Dendritic cell treated with granulocyte-macrophage colony-stimulating factor and Interleukin-4, amounts not matched to agents 40 ng/mL and 50 ng/mL, for 4 days (primary cell): Measurements from ENCODE around the gene DERA.
"Not testable (repeated sequence)": the region's sequence is repeated elsewhere in the genome, so short reads cannot be mapped to it uniquely, and the experiment has no call there.

Source experiments
- H3K27ac Mint-ChIP-seq: one replicate; pipeline ENCODE4 v1.8.0; 2022; ENCODE audit warnings: mild to moderate bottlenecking, mixed read lengths
- H3K27me3 Mint-ChIP-seq: one replicate; pipeline ENCODE4 v1.8.0; 2022; ENCODE audit warnings: mild to moderate bottlenecking, mixed read lengths
- H3K36me3 Mint-ChIP-seq: one replicate; pipeline ENCODE4 v1.8.0; 2022; ENCODE audit warnings: low read depth, mixed read lengths
- H3K4me1 Mint-ChIP-seq: one replicate; pipeline ENCODE4 v1.8.0; 2022; ENCODE audit warnings: low read depth, mixed read lengths
- H3K4me3 Mint-ChIP-seq: one replicate; pipeline ENCODE4 v1.8.0; 2022; ENCODE audit warnings: mild to moderate bottlenecking, moderate library complexity, mixed read lengths
- H3K9me3 Mint-ChIP-seq: one replicate; pipeline ENCODE4 v1.8.0; 2022; ENCODE audit warnings: mixed read lengths
- intact Hi-C: fragments of 100-400 bp; cut with micrococcal nuclease; formaldehyde crosslinking; loops from one replicate; pipeline ENCODE4 v1.15.0; 2022

DERA gene

DNA sequence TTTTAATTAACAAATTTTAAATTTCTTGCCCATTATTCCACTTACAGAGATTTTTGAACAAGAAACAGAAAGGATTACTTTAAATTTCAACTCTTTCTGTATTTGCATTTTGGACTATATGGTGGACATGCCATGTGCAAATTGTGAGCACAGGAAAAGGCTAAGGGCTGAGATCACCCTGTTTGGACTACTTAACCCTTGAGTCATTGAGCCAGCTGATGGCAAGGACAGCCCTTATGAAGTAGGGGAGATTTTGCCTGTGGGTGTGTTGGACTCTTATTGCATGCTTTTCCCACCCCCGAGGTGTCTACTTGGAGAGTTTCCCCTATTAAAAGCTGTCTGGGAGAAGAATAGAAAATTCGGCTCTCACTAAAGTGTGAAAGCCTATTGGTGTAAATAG lies 17.2 kb downstream of the DERA start:
- H3K27ac Mint-ChIP-seq, result no peak overlapping the region
- H3K9me3 Mint-ChIP-seq, result no peaks in the 10 kb centered on the region
- peaks cover 12% of the 10 kb centered on the region for H3K36me3 Mint-ChIP-seq

DNA sequence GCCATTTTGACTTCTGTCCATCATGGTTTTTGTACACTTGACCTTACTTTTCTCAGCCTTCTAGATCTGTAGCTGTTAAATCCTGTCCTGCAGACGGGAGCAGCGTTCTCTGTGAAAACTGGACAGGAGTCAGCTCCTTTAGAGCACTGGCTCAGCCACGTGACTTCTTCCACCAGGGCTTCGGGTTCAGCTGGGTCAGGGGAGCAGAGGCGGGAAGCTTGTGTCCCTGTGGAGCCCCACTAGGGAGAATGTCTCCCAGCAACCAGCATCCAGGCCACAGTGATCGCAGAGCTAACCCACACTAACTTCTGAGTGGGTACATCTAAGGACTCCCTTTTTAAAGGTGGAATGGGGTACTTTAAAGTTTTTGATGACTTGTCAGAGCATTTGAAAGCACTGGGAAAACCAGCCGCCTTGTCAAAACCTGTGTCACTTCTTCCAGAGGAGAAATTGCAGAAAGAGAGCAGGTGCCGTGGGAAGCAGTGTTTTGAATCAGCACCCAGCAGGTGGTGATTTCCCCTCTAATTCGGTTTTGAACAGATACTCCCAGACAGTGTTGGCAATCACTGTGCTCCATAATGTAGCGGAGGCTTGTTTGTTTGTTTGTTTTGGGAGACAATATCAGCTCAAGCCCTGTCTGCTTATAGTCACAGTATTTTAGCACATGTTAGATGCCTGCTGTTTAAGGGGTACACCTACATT lies 17.9 kb downstream of the DERA start:
- H3K4me3 Mint-ChIP-seq, result no peak overlapping the region
- no peak overlapping the region for H3K27ac Mint-ChIP-seq
- H3K9me3 Mint-ChIP-seq, result no peaks in the 10 kb centered on the region
- intact Hi-C loops, result no loop called here
- peaks cover 16% of the 10 kb centered on the region for H3K4me1 Mint-ChIP-seq
- no peaks in the 10 kb centered on the region for H3K27me3 Mint-ChIP-seq
- peaks cover 12% of the 10 kb centered on the region for H3K36me3 Mint-ChIP-seq

More for the DNA sequence above, 17.2 kb downstream of the DERA start:
- H3K27me3 Mint-ChIP-seq, result no peaks in the 10 kb centered on the region
- intact Hi-C loops, result no loop called here
- peaks cover 12% of the 10 kb centered on the region for H3K4me1 Mint-ChIP-seq
- H3K4me3 Mint-ChIP-seq, result no peak overlapping the region

DNA sequence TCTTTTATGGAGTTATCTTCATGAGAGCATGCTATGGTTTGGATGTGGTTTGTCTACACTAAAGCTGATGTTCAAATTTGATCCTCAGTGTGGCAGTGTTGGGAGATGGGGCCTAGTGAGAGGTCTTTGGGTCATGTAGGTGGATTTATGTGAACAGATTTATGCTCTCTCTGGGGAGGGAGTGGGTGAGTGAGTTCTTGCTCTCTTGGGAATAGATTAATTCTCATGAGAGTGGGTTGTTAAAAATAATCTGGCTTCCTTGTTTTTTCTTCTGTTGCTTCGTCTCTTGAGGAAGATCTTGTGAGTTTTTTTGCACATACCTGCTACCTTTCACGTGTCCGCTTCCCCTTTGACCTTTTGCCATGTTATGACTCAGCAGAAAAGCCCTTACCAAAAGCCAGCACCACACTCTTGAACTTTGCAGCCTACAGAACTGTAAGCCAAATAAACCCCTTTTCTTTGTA lies 20.5 kb downstream of the DERA start:
- no peaks in the 10 kb centered on the region for H3K27me3 Mint-ChIP-seq
- no peak overlapping the region for H3K27ac Mint-ChIP-seq
- no peaks in the 10 kb centered on the region for H3K9me3 Mint-ChIP-seq
- peaks cover 12% of the 10 kb centered on the region for H3K36me3 Mint-ChIP-seq
- no peak overlapping the region for H3K4me3 Mint-ChIP-seq
- peaks cover 16% of the 10 kb centered on the region for H3K4me1 Mint-ChIP-seq
- intact Hi-C loops, result no loop called here

DNA sequence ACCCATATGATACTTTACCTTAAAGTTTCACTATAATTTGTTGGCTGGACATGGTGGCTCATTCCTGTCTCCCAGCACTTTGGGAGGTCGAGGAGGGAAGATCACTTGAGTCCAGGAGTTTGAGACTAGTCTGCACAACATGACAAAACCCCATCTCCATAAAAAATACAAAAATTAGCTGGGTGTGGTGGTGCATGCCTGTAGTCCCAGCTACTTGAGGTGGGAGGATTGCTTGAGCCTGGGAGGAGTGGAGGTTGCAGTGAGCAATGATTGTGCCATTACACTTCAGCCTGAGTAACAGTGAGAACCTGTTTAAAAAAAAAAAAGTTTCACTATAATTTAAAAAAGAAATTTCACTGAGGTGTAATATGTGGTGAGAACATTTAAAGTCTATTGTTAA lies 21.2 kb downstream of the DERA start:
- Mint-ChIP-seq H3K36me3 (peaks cover 12% of the 10 kb centered on the region), H3K9me3 (no peaks in the 10 kb centered on the region), H3K4me1 (peaks cover 18% of the 10 kb centered on the region), H3K4me3 (no peak overlapping the region), H3K27ac (peak overlapping the region; percentile 30), H3K27me3 (no peaks in the 10 kb centered on the region)
- intact Hi-C loops, result no loop called here

DNA sequence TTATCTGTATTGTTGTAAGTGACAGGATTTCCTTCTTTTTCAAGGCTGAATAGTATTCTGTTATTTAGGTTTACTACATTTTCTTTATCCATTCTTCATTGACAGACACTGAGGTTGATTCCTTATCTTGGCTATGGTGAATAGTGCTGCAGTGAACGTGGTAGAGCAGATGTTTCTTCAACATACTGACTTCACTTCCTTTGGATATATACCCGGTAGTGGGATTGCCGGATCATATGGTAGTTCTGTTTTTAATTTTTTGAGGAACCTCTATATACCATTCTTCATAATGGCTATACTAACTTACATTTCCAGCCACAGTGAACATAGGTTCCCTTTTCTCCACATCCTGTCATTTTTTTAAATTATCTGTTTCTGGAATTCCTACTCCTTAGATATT lies 21.8 kb downstream of the DERA start:
- Mint-ChIP-seq H3K4me1 (peaks cover 22% of the 10 kb centered on the region), H3K27me3 (no peaks in the 10 kb centered on the region), H3K4me3 (no peak overlapping the region), H3K9me3 (no peaks in the 10 kb centered on the region), H3K36me3 (peaks cover 12% of the 10 kb centered on the region), H3K27ac (peak overlapping the region; percentile 30)
- intact Hi-C loops, result no loop called here

DNA sequence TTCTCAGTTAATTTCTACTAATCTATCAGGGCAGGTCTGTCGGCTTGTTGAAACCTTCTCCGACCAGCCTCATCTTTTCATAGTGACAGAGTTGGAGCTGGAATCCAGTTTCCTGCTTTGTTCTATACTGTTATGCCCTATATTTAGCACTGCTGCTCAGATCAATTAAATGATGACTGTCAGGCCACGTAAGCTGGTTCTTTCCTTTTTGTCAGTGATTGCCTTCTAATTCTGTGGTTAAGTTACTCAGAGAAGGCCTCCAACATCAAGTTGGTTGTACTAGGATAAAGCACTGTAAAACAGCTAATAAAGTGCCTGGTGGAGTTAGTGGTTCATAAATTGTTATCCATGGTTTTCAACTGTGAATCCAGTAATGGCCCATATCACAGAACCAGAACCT lies 22.6 kb downstream of the DERA start:
- no peak overlapping the region for H3K4me3 Mint-ChIP-seq
- H3K36me3 Mint-ChIP-seq, result peaks cover 11% of the 10 kb centered on the region
- peaks cover 22% of the 10 kb centered on the region for H3K4me1 Mint-ChIP-seq
- intact Hi-C loops, result no loop called here
- H3K27me3 Mint-ChIP-seq, result no peaks in the 10 kb centered on the region
- peaks cover 3% of the 10 kb centered on the region for H3K9me3 Mint-ChIP-seq
- H3K27ac Mint-ChIP-seq, result peak overlapping the region; percentile 30

DNA sequence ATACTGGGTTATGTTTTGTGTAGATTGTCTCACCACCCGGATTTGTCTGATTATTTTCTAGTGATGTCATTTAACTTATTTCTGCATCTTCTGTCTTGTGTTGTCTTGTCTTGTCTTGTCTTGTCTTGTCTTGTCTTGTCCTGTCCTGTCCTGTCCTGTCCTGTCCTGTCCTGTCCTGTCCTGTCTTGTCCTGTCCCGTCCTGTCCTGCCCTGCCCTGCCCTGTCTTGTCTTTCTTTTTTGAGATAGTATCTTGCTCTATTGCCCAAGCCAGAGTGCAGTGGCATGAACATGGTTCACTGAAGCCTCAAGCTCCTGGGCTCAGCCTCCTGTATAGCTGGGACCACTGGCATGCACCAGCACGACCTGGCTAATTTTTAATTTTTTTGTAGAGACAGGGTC lies 25.6 kb downstream of the DERA start:
- Mint-ChIP-seq H3K36me3 (peaks cover 13% of the 10 kb centered on the region), H3K4me3 (no peak overlapping the region), H3K27me3 (no peaks in the 10 kb centered on the region), H3K27ac (no peak overlapping the region), H3K4me1 (peaks cover 17% of the 10 kb centered on the region), H3K9me3 (peaks cover 10% of the 10 kb centered on the region)
- intact Hi-C loops, result no loop called here

DNA sequence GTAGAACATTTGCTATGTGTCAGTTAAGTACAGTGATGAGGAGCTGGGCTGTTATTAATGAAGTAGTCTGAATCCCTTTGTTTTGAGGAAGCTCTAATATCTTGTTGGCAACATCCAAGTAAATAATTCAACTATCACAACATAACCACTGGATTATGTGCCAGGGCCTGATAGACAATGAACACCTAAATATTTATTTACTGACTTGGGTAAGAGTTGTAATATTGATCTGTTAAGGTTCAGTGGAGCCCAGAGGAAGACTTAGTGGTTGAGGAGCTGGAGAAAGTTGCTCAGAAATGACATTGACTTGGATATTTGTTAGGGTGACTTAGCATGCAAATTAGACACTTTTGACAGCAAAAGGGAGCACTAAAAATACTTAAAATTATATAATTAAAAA lies 26.8 kb downstream of the DERA start:
- intact Hi-C loops, result no loop called here
- Mint-ChIP-seq H3K36me3 (peaks cover 17% of the 10 kb centered on the region), H3K27me3 (no peaks in the 10 kb centered on the region), H3K4me3 (no peak overlapping the region), H3K27ac (no peak overlapping the region), H3K9me3 (peaks cover 19% of the 10 kb centered on the region), H3K4me1 (peaks cover 12% of the 10 kb centered on the region)

DNA sequence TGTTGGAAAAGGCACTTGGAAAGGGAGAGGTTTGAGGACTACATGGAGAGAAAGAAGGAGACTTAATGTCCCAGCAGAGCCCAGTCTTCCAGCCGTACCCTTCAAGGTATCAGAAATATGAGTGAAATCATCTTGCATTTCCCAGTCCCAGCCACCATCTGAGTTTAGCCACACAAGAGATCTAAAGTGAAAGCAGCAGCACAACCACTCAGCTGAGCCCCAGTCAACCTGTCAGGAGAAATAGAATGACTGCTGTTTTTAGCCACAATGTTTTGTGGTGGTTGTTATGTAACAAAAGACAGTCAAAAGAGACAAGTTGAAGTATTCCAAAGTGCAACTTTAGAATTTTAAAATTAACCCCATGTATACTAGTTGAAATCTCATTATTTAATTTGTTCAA lies 28.0 kb downstream of the DERA start:
- no peak overlapping the region for H3K4me3 Mint-ChIP-seq
- peaks cover 18% of the 10 kb centered on the region for H3K36me3 Mint-ChIP-seq
- H3K27me3 Mint-ChIP-seq, result no peaks in the 10 kb centered on the region
- intact Hi-C loops, result no loop called here
- H3K9me3 Mint-ChIP-seq, result peaks cover 19% of the 10 kb centered on the region
- no peak overlapping the region for H3K27ac Mint-ChIP-seq
- peaks cover 6% of the 10 kb centered on the region for H3K4me1 Mint-ChIP-seq

DNA sequence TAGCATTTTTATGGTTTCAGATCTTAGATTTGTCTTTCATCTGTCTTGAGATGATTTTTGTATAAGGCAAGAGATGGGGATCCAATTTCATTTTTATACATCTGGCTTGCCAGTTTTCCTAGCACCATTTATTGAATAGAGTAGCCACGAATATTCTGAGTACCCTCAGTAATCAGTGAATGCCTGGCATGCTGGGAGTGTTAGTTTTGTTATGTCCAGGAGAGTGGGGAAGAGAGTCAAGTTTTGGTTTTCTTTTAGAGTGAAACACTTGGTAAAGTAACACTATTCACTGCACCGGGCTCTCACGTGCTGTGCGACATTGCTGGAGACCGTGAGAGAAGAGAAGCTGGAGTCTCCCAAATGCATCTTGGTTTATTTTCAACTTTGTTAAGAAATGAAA lies 31.3 kb downstream of the DERA start:
- Mint-ChIP-seq H3K4me1 (peaks cover 3% of the 10 kb centered on the region), H3K4me3 (no peak overlapping the region), H3K9me3 (peaks cover 33% of the 10 kb centered on the region), H3K36me3 (peaks cover 18% of the 10 kb centered on the region), H3K27me3 (no peaks in the 10 kb centered on the region), H3K27ac (no peak overlapping the region)
- intact Hi-C loops, result no loop called here

DNA sequence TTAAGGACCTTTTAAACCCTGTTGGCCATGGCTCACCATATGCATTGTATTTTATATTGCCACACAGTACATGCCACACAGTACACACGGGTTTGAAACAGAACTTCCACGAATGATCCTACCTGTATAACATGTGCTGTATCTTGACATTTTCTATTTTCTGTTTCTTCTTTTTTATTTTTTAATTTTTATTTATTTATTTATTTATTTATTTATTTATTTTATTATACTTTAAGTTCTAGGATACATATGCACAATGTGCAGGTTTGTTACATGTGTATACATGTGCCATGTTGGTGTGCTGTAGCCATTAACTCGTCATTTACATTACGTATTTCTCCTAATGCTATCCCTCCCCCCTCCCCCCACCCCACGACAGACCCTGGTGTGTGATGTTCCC lies 32.4 kb downstream of the DERA start:
- H3K27ac Mint-ChIP-seq, intact Hi-C loops, H3K4me1 Mint-ChIP-seq, H3K4me3 Mint-ChIP-seq, H3K27me3 Mint-ChIP-seq: not testable (repeated sequence)
- Mint-ChIP-seq H3K36me3 (peaks cover 24% of the 10 kb centered on the region), H3K9me3 (peaks cover 43% of the 10 kb centered on the region)

DNA sequence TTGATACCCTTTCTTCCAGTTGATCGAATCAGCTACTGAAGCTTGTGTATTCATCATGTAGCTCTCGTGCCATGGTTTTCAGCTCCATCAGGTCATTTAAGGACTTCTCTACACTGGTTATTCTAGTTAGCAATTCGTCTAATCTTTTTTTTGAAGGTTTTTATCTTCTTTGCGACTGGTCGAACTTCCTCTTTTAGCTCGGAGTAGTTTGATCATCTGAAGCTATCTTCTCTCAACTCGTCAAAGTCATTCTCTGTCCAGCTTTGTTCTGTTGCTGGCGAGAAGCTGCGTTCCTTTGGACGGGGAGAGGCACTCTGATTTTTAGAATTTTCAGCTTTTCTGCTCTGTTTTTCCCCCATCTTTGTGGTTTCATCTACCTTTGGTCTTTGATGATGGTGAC lies 37.3 kb downstream of the DERA start:
- intact Hi-C loops, H3K4me1 Mint-ChIP-seq, H3K27ac Mint-ChIP-seq, H3K4me3 Mint-ChIP-seq, H3K27me3 Mint-ChIP-seq: not testable (repeated sequence)
- H3K36me3 Mint-ChIP-seq, result peaks cover 21% of the 10 kb centered on the region
- peaks cover 31% of the 10 kb centered on the region for H3K9me3 Mint-ChIP-seq

DNA sequence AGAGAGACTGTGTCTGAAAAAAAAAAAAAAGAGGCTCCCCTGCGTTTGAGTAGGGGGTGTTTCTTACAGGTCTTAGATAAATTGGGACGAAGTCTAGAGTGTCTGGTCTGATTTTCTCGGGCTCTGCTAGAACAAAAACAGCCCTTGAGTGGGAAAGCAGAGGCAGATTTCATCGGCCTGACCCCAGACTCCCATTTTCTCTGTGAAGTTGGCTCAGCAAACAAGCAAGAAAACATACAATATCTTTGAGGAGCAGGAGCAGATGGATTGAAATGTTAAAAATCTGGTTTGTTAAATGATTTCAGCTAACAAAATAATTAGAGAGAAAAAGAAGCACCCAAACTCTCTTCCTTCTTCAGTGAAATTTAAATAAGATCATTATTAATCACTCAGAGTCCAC lies 44.1 kb downstream of the DERA start:
- no peaks in the 10 kb centered on the region for H3K27me3 Mint-ChIP-seq
- peaks cover 19% of the 10 kb centered on the region for H3K36me3 Mint-ChIP-seq
- H3K27ac Mint-ChIP-seq, result no peak overlapping the region
- intact Hi-C loops, result no loop called here
- peaks cover 5% of the 10 kb centered on the region for H3K4me1 Mint-ChIP-seq
- no peaks in the 10 kb centered on the region for H3K9me3 Mint-ChIP-seq
- no peak overlapping the region for H3K4me3 Mint-ChIP-seq

DNA sequence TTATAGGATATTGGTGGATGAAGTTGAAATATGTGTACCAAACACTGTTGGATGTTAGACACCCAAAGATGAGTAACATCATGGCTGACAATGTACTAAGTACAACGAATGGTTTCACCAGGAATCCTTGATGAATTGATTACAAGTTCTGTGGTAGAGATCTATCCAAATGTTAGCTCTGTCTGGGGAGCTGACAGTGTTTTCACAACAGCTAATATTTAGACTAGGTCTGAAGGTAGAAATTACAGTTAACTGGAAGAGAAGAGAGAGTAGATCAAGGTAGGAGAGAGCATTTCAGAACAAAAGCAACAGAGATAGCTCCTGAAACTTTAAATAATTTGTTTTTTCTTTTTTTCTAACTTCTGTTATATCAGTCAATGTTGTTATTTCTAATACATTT lies 44.9 kb downstream of the DERA start:
- peaks cover 5% of the 10 kb centered on the region for H3K4me1 Mint-ChIP-seq
- peaks cover 26% of the 10 kb centered on the region for H3K36me3 Mint-ChIP-seq
- no peaks in the 10 kb centered on the region for H3K9me3 Mint-ChIP-seq
- no peak overlapping the region for H3K4me3 Mint-ChIP-seq
- intact Hi-C loops, result no loop called here
- H3K27me3 Mint-ChIP-seq, result no peaks in the 10 kb centered on the region
- H3K27ac Mint-ChIP-seq, result no peak overlapping the region
